ENCODE results near the gene FBXO24. TPM values are rescaled to one million over a fixed set of nuclear protein-coding genes. Genes with fewer than 3 reads are reported as not detected.

Gene FBXO24
- total and polyA plus RNA-seq, 10 of the 15 experiments (the other 5 are each of a cell fraction or from before 2014, with no cell fraction given), result 0.11 to 0.96 (median 0.27) TPM; not detected in 4

DNA sequence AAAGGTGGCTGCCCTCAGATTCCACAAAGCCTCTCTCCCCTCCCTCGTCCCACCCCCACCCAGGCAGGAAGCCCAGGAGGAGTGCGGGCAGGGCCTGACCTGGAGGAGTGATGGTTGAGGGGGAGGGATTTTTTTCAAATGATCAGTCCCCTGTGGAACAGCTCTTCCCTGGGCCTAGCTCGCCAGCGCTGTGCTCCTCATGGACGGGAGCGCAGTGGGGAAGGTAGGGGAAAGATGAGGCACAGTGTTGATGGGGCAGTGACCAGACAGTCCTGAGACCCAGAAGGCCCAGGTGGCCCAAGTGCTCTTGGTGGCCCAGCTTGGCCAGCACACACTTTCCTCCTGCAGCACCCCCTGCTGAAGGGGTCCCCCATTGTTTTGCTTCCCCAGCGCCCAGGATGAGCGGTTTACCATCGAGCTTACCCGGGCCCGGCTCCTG lies 21.0 kb upstream of the FBXO24 start (continued):
- TF ChIP-seq, protein P1, sequence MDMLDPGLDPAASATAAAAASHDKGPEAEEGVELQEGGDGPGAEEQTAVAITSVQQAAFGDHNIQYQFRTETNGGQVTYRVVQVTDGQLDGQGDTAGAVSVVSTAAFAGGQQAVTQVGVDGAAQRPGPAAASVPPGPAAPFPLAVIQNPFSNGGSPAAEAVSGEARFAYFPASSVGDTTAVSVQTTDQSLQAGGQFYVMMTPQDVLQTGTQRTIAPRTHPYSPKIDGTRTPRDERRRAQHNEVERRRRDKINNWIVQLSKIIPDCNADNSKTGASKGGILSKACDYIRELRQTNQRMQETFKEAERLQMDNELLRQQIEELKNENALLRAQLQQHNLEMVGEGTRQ (IDR thresholded peaks at IDR 0.05; ENCODE audit: borderline replicate concordance, low read depth, low read length), result no peak
- TF ChIP-seq ZNF274 (IDR thresholded peaks at IDR 0.05; ENCODE audit: insufficient read depth, insufficient read length) (no peak), TBL1XR1 (IDR thresholded peaks at IDR 0.05; ENCODE audit: low read depth, low read length) (no peak), NR2C1 (IDR thresholded peaks at IDR 0.05) (no peak), BMI1 (IDR thresholded peaks at IDR 0.05; ENCODE audit: borderline replicate concordance) (no peak), HDAC6 (IDR thresholded peaks at IDR 0.05; ENCODE audit: unreplicated experiment) (no peak), ETV6 (conservative IDR thresholded peaks at IDR 0.05 in 1 of 2, IDR thresholded peaks at IDR 0.05 in 1 of 2; ENCODE audit: borderline replicate concordance in 1 of 2, low read depth in 1 of 2) (no peak), SREBF2 (IDR thresholded peaks at IDR 0.05; ENCODE audit: low read length) (no peak), PML (IDR thresholded peaks at IDR 0.05; ENCODE audit: low read length) (no peak), IKZF2 (IDR thresholded peaks at IDR 0.05) (no peak)

DNA sequence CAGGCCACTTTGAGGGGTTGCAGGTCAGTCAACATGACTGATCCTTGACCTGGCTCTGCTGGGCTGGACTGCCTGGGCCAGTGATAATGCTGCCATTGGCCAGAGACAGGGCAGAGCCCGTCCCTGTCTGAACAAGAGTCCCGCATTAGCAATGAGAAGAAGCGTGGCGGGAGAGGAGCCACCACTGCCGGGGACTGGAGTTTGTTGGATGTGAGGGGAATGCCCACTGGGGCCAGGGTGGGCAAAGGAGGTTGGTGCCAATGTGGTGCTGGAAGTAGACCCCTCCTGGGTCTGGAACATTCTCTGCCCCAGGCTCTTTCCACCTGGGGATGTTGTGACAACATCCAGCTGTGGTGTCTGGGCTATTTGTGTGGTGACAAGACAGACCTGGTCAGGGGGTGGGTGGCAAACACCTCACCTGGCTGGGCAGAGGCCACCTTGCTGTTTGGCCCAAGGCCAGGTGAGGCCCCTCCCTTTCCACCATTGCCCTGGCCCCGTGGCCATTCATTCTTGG lies 20.1 kb upstream of the FBXO24 start:
- ATAC-seq, result no peak
- H2AFZ ChIP-seq (ENCODE audit: control insufficient read depth, low read depth, low read length), result no peak overlapping the region
- no peaks in the 10 kb centered on the region for H3K27me3 ChIP-seq (replicated peaks in 1 of 2; ENCODE audit: control insufficient read depth in 2 of 2, insufficient read depth in 2 of 2, low read length in 1 of 2)
- 90% methylated on average over 6 of the region's 6 CpGs for WGBS (ENCODE audit: insufficient coverage, insufficient replicate concordance, low lambda C conversion rate, missing lambda C conversion rate)
- POLR2A ChIA-PET, result interaction anchor here (0.6 to 0.9 kb wide), 2 partner anchors 13 to 18 kb away, joined by 4 to 5 read pairs; no protein-coding TSS in a partner anchor
- H3K27ac ChIP-seq (ENCODE audit: control insufficient read depth, insufficient read depth), result no peak overlapping the region
- H3K36me3 ChIP-seq (ENCODE audit: control insufficient read depth in 2 of 2, insufficient read depth in 2 of 2, low read length in 1 of 2), result peaks cover 14 to 18% of the 10 kb centered on the region in 2 experiments; a peak in 3 of 4 replicates
- no peaks in the 10 kb centered on the region for H3K9me3 ChIP-seq (replicated peaks; ENCODE audit: control insufficient read depth, insufficient read depth, low read length)
- no peak for TF ChIP-seq SREBF2 (IDR thresholded peaks at IDR 0.05; ENCODE audit: low read length)
- no peak for TF ChIP-seq ZSCAN29 (IDR thresholded peaks at IDR 0.05)
- TF ChIP-seq BHLHE40 (IDR thresholded peaks at IDR 0.05; ENCODE audit: borderline replicate concordance in 1 of 2, low read depth in 2 of 2, low read length in 1 of 2), result no peak
- TF ChIP-seq POLR2A (IDR thresholded peaks at IDR 0.05; ENCODE audit: low read depth, low read length), result 0 out of 2 replicates have a peak, but pooled peaks have one; percentile 32
- no peak for DNase-seq (ENCODE audit: low read depth, low spot score)
- no peak overlapping the region for H3K9ac ChIP-seq (ENCODE audit: control insufficient read depth, insufficient read depth, low read length)
- H3K79me2 ChIP-seq (ENCODE audit: control insufficient read depth, insufficient read depth, low read length), result no peaks in the 10 kb centered on the region
- no peak for FAIRE-seq
- RAD21 ChIA-PET (ENCODE audit: unreplicated experiment), result interaction anchor here (1.1 to 3.7 kb wide), 2 partner anchors 18 to 23 kb away, joined by 5 to 21 read pairs; partner anchors contain the start of genes FBXO24 and LRCH4
- SMC1A ChIA-PET (ENCODE audit: uncharacterized antibody, unreplicated experiment), result interaction anchor here (1.4 to 2.2 kb wide), 2 partner anchors 23 to 139 kb away, joined by 4 to 13 read pairs; partner anchors contain the start of gene POP7
- BruUV-seq (replicated peaks), result TSS peak; percentile 48
- no peak overlapping the region for H3K4me3 ChIP-seq
- H4K20me1 ChIP-seq (ENCODE audit: control insufficient read depth, insufficient read depth), result no peaks in the 10 kb centered on the region
- intact Hi-C loops (cut with micrococcal nuclease; ENCODE audit: unreplicated experiment) (no loop called here), in situ Hi-C loops (cut with MboI) (no loop called here)
- CTCF ChIA-PET, result interaction anchor here (0.6 to 12.6 kb wide), 9 partner anchors 20 to 287 kb away, joined by 3 to 190 read pairs (median 6); partner anchors contain the start of genes FBXO24, LRCH4, MOSPD3 and POP7
- no peak overlapping the region for H3K4me2 ChIP-seq (ENCODE audit: control insufficient read depth, insufficient read depth)
- H3K4me1 ChIP-seq (ENCODE audit: control insufficient read depth, insufficient read depth, low read length), result peaks cover 23% of the 10 kb centered on the region

All from GM12878 (cell line).